Stimulated activated CD8-positive, alpha-beta memory T cell treated with anti-CD3 and anti-CD28 coated beads, Interleukin-7, amount 100 ng/mL, for 24 hours (primary cell): ENCODE measurements around the gene ELOF1.
"Not testable (repeated sequence)": the region's sequence is repeated elsewhere in the genome, so short reads cannot be mapped to it uniquely, and the experiment has no call there.

Experiments
- DNase-seq: peaks from one replicate; pipeline ENCODE4 v3.0.0-alpha.2; 2020; ENCODE audit warnings: low read depth

ELOF1 gene

GRCh38 chr19:11558881-11559828 lies at the start of gene ELOF1:
ELOF1 (minus strand) TSS chr19:11559230; CDS start chr19:11554347, 4,883 bp downstream.
- DNase-seq = peak; percentile 90

- no peak for DNase-seq
Measured at GRCh38 chr19:11606484-11606883, 47.5 kb upstream of the ELOF1 start.

DNA sequence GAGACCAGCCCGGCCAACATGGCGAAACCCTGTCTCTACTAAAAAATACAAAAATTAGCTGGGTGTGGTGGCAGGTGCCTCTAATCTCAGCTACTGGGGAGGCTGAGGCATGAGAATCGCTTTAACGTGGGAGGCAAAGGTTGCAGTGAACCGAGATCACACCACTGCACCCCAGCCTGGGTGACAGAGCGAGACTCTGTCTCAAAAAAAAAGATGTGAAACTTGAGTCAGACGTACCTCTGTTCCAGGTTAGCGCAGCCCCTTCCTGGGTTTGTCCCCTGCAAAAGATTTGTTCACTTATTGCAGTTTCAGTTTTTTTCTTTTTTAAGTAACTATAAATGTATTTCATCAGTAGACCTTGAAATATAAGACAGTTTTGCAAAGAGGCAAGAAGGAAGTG lies 40.7 kb upstream of the ELOF1 start:
- not testable (repeated sequence) for DNase-seq

DNA sequence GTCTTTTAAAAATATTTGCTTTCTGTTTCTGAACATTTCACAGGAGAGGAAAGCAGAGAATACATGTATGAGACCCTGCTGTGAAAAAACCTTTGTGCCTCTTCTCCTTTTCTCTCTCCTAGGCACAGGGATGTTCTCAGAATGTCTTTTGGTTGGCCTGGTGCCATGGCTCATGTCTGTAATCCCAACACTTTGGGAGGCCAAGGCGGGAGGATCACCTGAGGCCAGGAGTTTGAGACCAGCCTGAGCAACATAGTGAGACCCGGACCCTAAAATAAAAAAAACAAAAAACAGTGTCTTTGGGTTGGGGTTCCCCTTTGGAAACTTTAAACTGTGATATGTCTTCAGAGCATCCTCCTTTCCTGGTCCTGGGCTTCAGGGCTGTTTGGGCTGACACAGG lies 39.7 kb upstream of the ELOF1 start:
- DNase-seq = no peak

DNA sequence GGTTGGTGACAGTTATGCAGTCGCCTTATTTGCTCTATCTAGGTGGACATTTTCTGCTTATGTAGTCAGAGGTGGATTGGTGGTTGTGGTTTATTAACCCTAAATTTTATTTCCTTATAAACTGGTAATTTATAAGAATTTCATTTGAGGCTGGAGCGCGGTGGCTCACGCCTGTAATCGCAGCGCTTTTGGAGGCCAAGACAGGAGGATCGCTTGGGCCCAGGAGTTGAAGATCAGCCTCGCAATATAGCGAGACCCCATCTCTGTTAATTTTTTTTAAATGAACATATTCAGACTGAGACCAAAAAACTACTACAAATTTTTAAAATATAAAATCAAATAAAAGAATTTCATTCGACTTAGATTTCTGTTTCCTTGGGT lies 39.1 kb upstream of the ELOF1 start:
- no peak for DNase-seq

- DNase-seq = peak; percentile 96
Measured at GRCh38 chr19:11597202-11598102, 38.4 kb upstream of the ELOF1 start, which contains the start of gene ZNF627. ZNF627 (plus strand) TSS chr19:11597483; CDS start chr19:11597628, 145 bp downstream.

DNA sequence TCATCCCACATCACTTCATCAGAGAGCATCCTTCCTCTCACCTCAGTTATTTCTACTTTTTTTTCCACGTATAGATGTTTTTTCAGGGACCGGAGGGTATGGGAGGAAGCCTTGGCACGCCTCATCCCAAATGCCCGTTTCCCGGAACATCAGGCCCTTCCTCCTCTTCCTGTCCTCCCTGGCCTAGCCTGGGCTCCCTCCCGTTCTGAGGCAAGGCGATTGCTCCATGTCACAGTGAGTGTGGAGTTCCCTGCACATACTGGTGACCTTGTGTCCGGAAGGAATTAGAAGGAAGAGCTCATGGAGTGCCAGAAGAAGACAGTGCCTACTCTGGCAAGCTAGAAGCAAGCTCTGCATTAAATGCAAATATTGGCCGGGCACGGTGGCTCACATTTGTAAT lies 37.1 kb upstream of the ELOF1 start:
- no peak for DNase-seq

GRCh38 chr19:11594084-11594483 lies 35.1 kb upstream of the ELOF1 start:
- no peak for DNase-seq

DNA sequence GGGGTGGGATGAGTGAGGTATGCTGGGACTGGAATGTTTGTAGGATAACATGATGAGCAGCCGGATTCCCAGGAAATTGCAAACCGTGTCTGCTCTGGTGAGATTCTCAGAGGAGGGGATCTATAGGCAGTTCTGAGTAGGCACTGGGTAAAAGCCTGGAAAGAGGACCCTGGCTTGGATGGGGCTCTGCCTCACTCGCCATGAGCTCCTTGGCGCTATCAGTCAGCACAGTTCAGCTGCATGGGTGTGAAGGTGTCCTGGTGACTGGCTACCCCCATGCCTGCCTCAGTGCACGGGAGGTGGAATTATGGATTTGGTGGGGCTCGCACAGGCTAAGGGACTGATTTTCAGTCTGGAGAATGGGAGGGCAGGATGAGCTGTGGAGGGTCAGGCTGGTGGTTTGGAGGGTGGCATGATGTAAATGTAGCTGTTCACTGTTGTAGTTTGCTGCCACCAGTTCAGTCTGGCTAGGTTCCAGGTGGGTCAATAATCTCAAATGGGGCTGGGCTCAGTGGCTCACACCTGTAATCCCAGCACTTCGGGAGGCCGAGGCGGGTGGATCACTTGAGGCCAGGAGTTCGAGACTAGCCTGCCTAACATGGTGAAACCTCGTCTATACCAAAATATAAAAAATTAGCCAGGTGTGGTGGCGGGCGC lies 29.1 kb upstream of the ELOF1 start:
- no peak for DNase-seq

DNA sequence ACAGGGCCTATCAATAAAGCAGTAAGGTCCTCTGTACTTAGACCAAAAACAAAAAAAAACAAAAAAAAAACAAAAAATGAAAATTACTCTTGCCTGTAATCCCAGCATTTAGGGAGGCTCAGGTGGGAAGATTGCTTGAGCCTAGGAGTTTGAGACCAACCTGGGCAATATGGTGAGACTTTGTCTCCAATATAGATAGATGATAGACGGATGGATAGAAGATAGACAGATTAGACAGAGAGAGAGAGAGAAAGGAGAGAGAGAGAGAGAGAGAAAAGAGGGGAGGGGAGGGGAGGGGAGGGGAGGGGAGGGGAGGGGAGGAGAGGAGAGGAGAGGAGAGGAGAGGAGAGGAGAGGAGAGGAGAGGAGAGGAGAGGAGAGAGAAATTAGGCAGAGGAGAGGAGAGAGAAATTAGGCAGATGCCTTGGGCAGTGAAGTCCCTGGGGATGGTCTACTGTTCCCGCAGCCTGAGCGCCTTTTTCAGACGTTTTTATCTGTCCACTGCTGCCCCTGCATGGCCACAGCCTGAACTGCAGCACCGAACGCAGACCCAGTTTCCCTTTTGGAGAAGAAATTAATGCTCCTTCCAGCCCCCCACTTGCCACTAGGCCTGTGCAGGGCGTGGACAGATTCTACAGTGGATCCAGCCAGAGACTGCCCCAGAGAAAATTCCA lies 28.4 kb upstream of the ELOF1 start:
- peak; percentile 67 for DNase-seq

DNA sequence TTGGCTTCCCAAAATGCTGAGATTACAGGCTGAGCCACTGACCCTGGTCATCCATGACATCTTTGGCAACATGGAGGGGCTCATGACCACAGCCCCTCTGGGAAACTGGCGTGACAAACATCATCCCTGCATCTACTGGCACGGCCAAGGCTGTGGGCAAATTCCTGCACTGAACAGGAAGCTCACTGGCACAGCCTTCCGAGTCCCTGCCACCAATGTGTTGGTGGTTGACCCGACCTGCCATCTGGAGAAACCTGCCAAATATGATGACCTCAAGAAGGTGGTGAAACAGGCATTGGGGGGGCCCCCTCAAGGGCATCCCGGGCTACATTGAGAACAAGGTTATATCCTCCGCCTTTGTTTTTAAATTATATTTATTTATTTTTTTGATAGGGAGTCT lies 27.3 kb upstream of the ELOF1 start:
- DNase-seq = no peak

DNA sequence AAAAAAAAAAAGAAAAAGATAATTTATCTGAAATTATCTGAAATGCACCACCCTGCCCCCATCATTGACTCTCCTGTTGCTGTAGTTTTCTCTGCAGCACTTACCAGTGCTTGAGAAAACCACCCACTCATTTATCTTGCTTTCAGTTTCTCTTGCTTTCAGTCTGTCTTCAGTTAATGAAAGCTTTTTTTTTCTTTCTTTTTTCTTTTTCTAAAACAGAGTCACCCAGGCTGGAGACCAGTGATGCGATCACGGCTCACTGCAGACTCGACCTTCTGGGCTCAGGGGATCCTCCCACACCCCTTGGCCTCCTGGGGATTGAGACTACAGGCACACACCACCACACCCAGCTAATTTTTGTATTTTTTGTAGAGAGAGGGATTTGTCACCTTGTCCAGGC lies 22.7 kb upstream of the ELOF1 start:
- no peak for DNase-seq

DNA sequence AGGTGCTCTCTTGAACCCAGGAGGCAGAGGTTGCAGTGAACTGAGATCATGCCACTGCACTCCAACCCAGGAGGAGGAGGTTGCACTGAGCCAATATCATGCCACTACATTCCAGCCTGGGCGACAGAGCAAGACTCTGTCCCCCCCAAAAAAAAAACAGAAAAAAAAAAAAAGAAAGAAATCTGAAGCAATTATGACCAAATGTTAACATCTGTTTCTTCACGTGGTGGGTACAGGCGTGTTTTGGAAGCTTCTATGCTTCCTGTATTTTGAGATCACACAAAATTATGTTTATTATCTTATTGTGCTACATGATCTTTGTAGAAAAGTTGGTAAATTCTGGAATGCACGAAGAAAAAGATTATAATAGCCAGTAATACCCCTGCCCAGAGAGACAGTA lies 21.1 kb upstream of the ELOF1 start:
- no peak for DNase-seq

DNA sequence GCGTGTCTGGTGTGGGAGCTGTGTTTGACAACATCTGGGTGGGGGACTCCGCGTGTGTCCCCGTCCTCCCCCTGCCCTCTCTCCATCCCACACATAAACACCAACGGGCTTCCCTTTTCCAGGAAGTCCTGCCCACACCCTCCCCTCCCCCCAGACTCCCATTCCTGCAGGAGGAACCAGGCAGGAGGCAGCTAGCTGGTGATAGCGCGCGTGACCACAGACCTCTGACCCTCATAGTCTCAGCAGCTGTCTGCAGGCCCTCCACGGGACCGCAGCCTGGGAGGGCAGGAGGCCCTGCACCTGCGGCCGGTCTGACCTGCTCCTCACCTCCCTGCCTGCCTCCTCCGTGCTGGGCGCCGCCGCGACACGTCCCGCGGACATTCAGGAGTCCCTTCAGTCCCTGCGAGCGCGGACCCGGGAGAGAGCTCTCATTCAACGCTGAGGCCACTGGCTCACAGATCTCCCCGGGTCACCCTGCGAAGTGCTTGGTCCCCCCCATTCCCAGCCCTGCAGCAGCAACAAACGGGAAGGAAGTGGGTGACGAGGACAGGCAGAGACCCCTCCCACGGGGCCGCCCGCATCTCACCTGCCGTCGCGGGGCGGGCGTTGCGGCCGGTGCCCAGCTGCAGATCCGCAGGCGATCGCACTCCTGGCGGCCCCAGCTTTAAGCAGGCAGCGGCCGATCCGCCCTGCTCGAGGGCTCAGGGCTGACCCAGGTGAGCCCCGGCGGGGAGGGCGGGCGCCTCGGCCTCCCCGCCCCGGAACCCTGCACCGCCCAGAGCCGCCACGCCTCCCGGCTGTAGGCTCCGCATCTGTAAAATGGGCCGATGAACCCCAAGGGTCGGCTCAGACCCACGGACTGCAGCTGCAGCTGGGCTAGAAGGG lies 19.5 kb upstream of the ELOF1 start:
- no peak for DNase-seq

- DNase-seq = no peak
Measured at GRCh38 chr19:11577451-11578257, 18.6 kb upstream of the ELOF1 start, which contains the start of gene ACP5. ACP5 (minus strand) TSS chr19:11577645; CDS start chr19:11577317, 328 bp downstream.

DNA sequence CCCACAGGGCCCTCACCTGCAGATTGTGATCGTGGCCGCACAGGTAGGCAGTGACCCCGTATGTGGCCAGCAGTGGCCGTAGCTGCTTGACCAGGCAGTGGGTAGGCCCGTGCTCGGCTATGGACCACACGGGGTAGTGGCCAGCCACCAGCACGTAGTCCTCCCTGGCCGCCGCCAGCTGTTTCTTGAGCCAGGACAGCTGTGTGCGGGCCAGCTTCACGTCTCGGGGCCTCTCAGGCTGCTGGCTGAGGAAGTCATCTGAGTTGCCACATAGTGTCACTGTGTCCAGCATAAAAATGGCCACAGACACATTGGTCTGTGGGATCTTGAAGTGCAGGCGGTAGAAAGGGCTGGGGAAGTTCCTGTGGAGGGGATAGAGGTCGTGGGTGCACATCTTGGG lies 17.2 kb upstream of the ELOF1 start:
- no peak for DNase-seq

- no peak for DNase-seq
Measured at GRCh38 chr19:11574689-11575088, 15.7 kb upstream of the ELOF1 start.

- DNase-seq = not testable (repeated sequence)
Measured at GRCh38 chr19:11573763-11574162, 14.7 kb upstream of the ELOF1 start.

GRCh38 chr19:11573354-11573753 lies 14.3 kb upstream of the ELOF1 start:
- not testable (repeated sequence) for DNase-seq

DNA sequence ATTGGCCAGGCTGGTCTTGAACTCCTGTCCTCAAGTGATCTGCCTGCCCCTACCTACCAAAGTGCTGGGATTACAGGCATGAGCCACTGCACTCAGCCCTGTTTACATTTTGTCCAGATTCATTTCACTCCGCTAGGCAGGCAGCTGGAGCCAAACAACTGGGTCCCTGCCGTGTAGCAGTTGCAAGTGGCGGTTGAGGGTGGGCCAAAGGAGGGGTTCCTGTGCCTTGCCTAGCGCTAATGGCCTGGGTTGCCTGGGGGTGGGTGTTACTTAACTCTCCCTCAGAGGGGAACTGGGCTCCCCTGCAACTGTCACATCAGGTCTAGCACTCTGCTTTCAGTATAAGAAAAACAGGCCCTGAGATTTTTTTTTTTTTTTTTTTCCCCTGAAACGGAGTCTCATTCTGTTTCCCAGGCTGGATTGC lies 11.0 kb upstream of the ELOF1 start:
- no peak for DNase-seq
